Endothelial cell of umbilical vein (primary cell): ENCODE data around the gene DNAI2. TPM values are rescaled to one million over a fixed set of nuclear protein-coding genes. Genes with fewer than 3 reads are reported as not detected.

Experiments
- BruUV-seq: library from RNA; stranded (reverse); fragments of 400-500 nt; replicated peaks from 2 replicates; lab custom pipeline; 2021; lab: Mats Ljungman, UMichigan
- CTCF ChIA-PET: fragments of 300-600, 350-600 bp; sonication (Branson Sonifier 250); formaldehyde crosslinking; loops from one replicate; lab custom pipeline; 2021; ENCODE audit warnings: antibody characterized with exemption, inconsistent platforms; lab: Charles Lee
- POLR2A ChIA-PET: fragments of 300-600, 350-600 bp; sonication (Branson Sonifier 250); formaldehyde crosslinking; loops from one replicate; lab custom pipeline; 2021; ENCODE audit warnings: antibody characterized with exemption, inconsistent platforms; lab: Charles Lee
- DNase-seq: peaks from one replicate; pipeline ENCODE4 v3.0.0-alpha.2; 2011; ENCODE audit warnings: low read depth, low spot score
- FAIRE-seq: peaks from 2 replicates; lab custom pipeline; 2011; peaks lifted over from hg19 to GRCh38; lab: Jason Lieb, UNC
- H2AFZ ChIP-seq: 2 replicates; pipeline ENCODE4 v1.6.0; 2012; ENCODE audit warnings: low read depth, low read length, control low read depth, inconsistent platforms
- H3K27ac ChIP-seq: 2 replicates; pipeline ENCODE4 v1.5.1; 2011; ENCODE audit warnings: low read depth, mild to moderate bottlenecking, control low read depth, low read length, moderate library complexity; ENCODE audit not compliant: insufficient read depth
- H3K27me3 ChIP-seq, 2 experiments: 2 replicates each; pipeline versions ENCODE4 v1.6.0 to v1.6.1; 2011; ENCODE audit warnings: low read length in 2 of 2, mixed read lengths in 1 of 2; ENCODE audit not compliant: control insufficient read depth in 2 of 2, insufficient read depth in 2 of 2
- H3K36me3 ChIP-seq, 2 experiments: 2 replicates in 1 of 2; 3 replicates in 1 of 2; pipeline ENCODE4 v1.5.1; 2011; ENCODE audit warnings: low read length in 2 of 2, mild to moderate bottlenecking in 1 of 2, moderate library complexity in 1 of 2; ENCODE audit not compliant: control insufficient read depth in 2 of 2, insufficient read depth in 2 of 2; ENCODE audit errors: extremely low read depth in 1 of 2
- H3K4me1 ChIP-seq: 3 replicates; pipeline ENCODE4 v1.5.1; 2011; ENCODE audit warnings: mild to moderate bottlenecking, low read length; ENCODE audit not compliant: control insufficient read depth, insufficient read depth; ENCODE audit errors: extremely low read depth
- H3K4me2 ChIP-seq: 2 replicates; pipeline ENCODE4 v1.6.1; 2011; ENCODE audit warnings: low read length, control low read depth, mixed read lengths; ENCODE audit not compliant: insufficient read depth
- H3K4me3 ChIP-seq, 3 experiments: fragments of 200-600 bp in 1 of 3; sonication (generic), shearing (Covaris generic) in 1 of 3; replicated peaks in 1 of 3; 2 replicates each; pipeline ENCODE4 v1.5.1; 2011 to 2016; ENCODE audit warnings: control low read depth in 3 of 3, low read length in 3 of 3, mild to moderate bottlenecking in 2 of 3, inconsistent platforms in 1 of 3, low read depth in 1 of 3, moderate library complexity in 1 of 3; ENCODE audit not compliant: insufficient read depth in 1 of 3
- H3K79me2 ChIP-seq: 2 replicates; pipeline ENCODE4 v1.6.0; 2012; ENCODE audit warnings: low read length, inconsistent platforms; ENCODE audit not compliant: control insufficient read depth, insufficient read depth
- H3K9ac ChIP-seq: replicated peaks from 2 replicates; pipeline ENCODE3; 2011; ENCODE audit warnings: low read length, control low read depth; ENCODE audit not compliant: insufficient read depth; ENCODE audit errors: extremely low read depth
- H3K9me1 ChIP-seq: replicated peaks from 3 replicates; pipeline ENCODE4 v1.6.0; 2011; ENCODE audit warnings: mild to moderate bottlenecking, low read length; ENCODE audit not compliant: control insufficient read depth, insufficient read depth; ENCODE audit errors: extremely low read depth
- H3K9me3 ChIP-seq: replicated peaks from 2 replicates; pipeline ENCODE4 v1.5.1; 2012; ENCODE audit warnings: low read length, inconsistent platforms; ENCODE audit not compliant: control insufficient read depth, insufficient read depth
- H4K20me1 ChIP-seq: replicated peaks from 2 replicates; pipeline ENCODE3; 2011; ENCODE audit warnings: mild to moderate bottlenecking, low read length; ENCODE audit not compliant: control insufficient read depth, insufficient read depth; ENCODE audit errors: extremely low read depth
- EZH2 ChIP-seq: IDR thresholded peaks from 2 replicates; pipeline ENCODE4 v1.6.1; 2012; ENCODE audit warnings: borderline replicate concordance, low read depth, mild to moderate bottlenecking, moderate library complexity, low read length, inconsistent platforms; ENCODE audit not compliant: severe bottlenecking
- FOS ChIP-seq: IDR thresholded peaks from 2 replicates; pipeline ENCODE4 v1.6.1; 2011; ENCODE audit warnings: mild to moderate bottlenecking, low read length, moderate library complexity, borderline replicate concordance; ENCODE audit not compliant: insufficient read depth
- GATA2 ChIP-seq: IDR thresholded peaks from 2 replicates; pipeline ENCODE4 v1.7.0; 2011; ENCODE audit warnings: low read depth, mild to moderate bottlenecking, moderate library complexity, mixed read lengths, low read length; ENCODE audit not compliant: insufficient read length, insufficient read depth
- JUN ChIP-seq: IDR thresholded peaks from 2 replicates; pipeline ENCODE4 v1.6.1; 2011; ENCODE audit warnings: borderline replicate concordance, low read depth; ENCODE audit not compliant: insufficient read length, insufficient read depth
- MYC ChIP-seq: IDR thresholded peaks from one replicate; pipeline ENCODE4 v1.6.1; 2011; ENCODE audit warnings: mild to moderate bottlenecking, low read depth, low read length
- POLR2A ChIP-seq: IDR thresholded peaks from 2 replicates; pipeline ENCODE4 v1.6.1; 2012; ENCODE audit warnings: low read depth, mild to moderate bottlenecking, control low read depth, low read length
- POLR2AphosphoS5 ChIP-seq: IDR thresholded peaks from 2 replicates; pipeline ENCODE4 v1.6.1; 2012; ENCODE audit warnings: low read depth, mild to moderate bottlenecking, control low read depth, low read length, moderate library complexity; ENCODE audit not compliant: insufficient read depth
- dilution Hi-C: fragments of 300-500 bp; cut with MboI; formaldehyde crosslinking; loops from one replicate; pipeline ENCODE4 v1.15.0; 2019; ENCODE audit warnings: low sequenced_read_pairs; ENCODE audit not compliant: extremely low pct_ligation_motif_present
- intact Hi-C: fragments of 100-400 bp; cut with micrococcal nuclease; formaldehyde crosslinking; loops from one replicate; pipeline ENCODE4 v1.10.0; 2022
- polyA plus RNA-seq, 4 experiments: library from polyadenylated mRNA; depleted of rRNA in 3 of 4; stranded (reverse) in 3 of 4; unstranded in 1 of 4; fragments of >200 nt; gene quantifications; 2 replicates each; pipeline versions ENCODE4 v1.2.1 to v1.2.3, GENCODE V29; 2011 to 2012; ENCODE audit warnings: missing spikeins in 1 of 4
- total RNA-seq: library from RNA; stranded (reverse); gene quantifications from 2 replicates; pipeline ENCODE4 v1.2.3, GENCODE V29; 2021
- TF ChIP-seq, protein P1 (sequence below): IDR thresholded peaks from 2 replicates; pipeline ENCODE4 v1.6.1; 2011; ENCODE audit not compliant: insufficient read depth, insufficient read length
- TF ChIP-seq, protein P2 (sequence below), 2 donors: IDR thresholded peaks; 1 replicate in 1 of 2; 2 replicates in 1 of 2; pipeline ENCODE4 v1.5.1; 2011; ENCODE audit warnings: low read length in 2 of 2, mild to moderate bottlenecking in 2 of 2, moderate library complexity in 2 of 2, control low read depth in 1 of 2, inconsistent platforms in 1 of 2, low read depth in 1 of 2; ENCODE audit not compliant: insufficient read depth in 1 of 2; ENCODE audit errors: extremely low read depth in 1 of 2

The DNAI2 gene
- total and polyA plus RNA-seq, 2 donors (not counting 3 experiments of a cell fraction or from before 2014, with no cell fraction given): not detected

DNA sequence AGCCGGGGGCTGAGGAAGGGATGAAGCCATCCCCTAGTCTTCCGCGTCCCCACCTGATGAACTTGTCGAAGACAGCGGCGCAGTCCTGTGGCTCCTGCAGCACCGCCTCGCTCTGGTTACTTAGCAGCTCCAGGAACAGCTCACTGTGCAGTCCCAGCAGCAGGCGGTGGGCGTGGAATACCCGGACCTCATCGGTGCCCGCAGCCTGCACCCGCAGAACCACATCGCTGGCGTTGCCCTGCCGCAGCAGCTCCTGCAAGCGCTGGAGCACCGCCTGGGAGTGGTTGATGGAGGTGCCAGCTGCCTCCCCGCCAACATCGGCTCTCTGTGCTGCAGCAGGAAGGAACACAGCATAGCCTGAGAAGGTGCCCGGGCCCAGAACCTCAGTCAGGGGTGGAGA lies 85.9 kb downstream of the DNAI2 start:
- ChIA-PET CTCF (interaction anchor here (0.7 to 1.6 kb wide), 4 partner anchors 9 to 54 kb away, joined by 3 to 12 read pairs (median 4); partner anchors contain the start of gene GPR142), POLR2A (no interaction called here)
- no peak overlapping the region for H2AFZ ChIP-seq
- H3K79me2 ChIP-seq: no peaks in the 10 kb centered on the region
- no peak overlapping the region for H3K4me2 ChIP-seq
- no peaks in the 10 kb centered on the region for H3K36me3 ChIP-seq
- no peak overlapping the region for H3K9ac ChIP-seq
- no peaks in the 10 kb centered on the region for H3K9me3 ChIP-seq
- H4K20me1 ChIP-seq: no peaks in the 10 kb centered on the region
- H3K27ac ChIP-seq: no peak overlapping the region
- H3K9me1 ChIP-seq: no peaks in the 10 kb centered on the region
- no TSS peak for BruUV-seq
- H3K4me3 ChIP-seq: no peak overlapping the region
- FAIRE-seq: no peak
- intact Hi-C loops: no loop called here
- DNase-seq: no peak
- no peaks in the 10 kb centered on the region for H3K4me1 ChIP-seq
- dilution Hi-C loops: no loop called here
- H3K27me3 ChIP-seq: peaks cover 10 to 22% of the 10 kb centered on the region in 2 experiments
- TF ChIP-seq, protein P1, sequence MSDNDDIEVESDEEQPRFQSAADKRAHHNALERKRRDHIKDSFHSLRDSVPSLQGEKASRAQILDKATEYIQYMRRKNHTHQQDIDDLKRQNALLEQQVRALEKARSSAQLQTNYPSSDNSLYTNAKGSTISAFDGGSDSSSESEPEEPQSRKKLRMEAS: no peak
- TF ChIP-seq POLR2AphosphoS5: no peak
- no peak for TF ChIP-seq JUN
- TF ChIP-seq, protein P2, sequence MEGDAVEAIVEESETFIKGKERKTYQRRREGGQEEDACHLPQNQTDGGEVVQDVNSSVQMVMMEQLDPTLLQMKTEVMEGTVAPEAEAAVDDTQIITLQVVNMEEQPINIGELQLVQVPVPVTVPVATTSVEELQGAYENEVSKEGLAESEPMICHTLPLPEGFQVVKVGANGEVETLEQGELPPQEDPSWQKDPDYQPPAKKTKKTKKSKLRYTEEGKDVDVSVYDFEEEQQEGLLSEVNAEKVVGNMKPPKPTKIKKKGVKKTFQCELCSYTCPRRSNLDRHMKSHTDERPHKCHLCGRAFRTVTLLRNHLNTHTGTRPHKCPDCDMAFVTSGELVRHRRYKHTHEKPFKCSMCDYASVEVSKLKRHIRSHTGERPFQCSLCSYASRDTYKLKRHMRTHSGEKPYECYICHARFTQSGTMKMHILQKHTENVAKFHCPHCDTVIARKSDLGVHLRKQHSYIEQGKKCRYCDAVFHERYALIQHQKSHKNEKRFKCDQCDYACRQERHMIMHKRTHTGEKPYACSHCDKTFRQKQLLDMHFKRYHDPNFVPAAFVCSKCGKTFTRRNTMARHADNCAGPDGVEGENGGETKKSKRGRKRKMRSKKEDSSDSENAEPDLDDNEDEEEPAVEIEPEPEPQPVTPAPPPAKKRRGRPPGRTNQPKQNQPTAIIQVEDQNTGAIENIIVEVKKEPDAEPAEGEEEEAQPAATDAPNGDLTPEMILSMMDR (IDR thresholded peaks at IDR 0.05; ENCODE audit: extremely low read depth in 1 of 2, insufficient read depth in 1 of 2, low read depth in 1 of 2, low read length in 2 of 2): no peak
- no peak for TF ChIP-seq MYC
- no peak for TF ChIP-seq POLR2A
- TF ChIP-seq GATA2: no peak
- no peak for TF ChIP-seq EZH2
- no peak for TF ChIP-seq FOS
